Measurements from ENCODE around the gene ZNF615. TPM values are rescaled to one million over a fixed set of nuclear protein-coding genes. Genes with fewer than 3 reads are reported as not detected.

Gene ZNF615
- total RNA-seq, 1 experiment from 2014 or later, result 11.3 TPM

DNA sequence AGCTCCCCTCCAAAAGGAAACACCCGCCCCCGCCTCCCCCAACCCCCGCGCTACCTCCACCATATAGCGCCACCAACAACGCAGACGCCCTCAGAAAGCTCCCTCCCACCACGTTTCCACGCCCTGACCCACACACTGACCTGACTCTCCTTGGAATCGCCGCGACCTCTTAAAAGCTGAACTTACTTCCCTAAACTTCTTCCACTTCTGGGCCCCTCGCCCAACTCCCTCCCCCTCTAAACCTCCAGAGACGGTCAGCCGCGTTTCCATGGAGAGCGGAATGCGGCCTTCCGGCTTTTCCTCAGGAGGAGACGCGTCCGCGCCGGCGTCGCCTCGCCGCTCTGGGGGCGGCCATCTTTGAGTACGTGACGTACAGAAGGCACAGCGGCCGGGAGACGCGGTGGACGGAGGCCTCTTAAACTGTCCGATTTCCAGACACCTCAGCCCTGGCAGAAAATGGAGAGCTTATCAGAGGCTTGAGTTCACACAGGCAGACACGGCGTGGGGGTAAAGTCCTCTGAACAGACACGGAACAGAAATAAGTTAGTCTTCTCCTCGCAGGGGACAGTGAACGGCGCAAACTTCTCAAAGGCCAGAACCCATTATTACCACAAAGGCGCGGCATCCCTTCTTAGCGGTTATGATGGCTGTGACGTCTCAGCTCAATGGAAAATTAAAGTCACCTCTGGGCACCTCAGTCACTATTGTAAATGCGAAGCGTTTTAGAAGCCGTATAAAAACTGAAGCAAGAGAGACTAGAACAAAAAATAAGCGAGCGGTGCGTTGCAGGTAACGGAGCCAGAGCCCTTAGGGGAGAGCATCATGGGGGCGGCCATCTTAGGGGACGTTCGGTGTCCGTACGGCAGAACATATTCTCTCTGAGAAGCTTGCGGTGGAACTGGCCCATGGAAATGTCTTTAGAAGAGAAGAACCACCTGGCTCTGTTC, 40.8 kb upstream of the ZNF615 start, which contains the start of gene ZNF432:
TSS of gene ZNF432 (minus strand) at position 284 of the 947 bp plus-strand sequence. CDS start 1,970 bp downstream, outside the sequence.
- H2AK5ac ChIP-seq (ENCODE audit: insufficient read length, low read length), result no peak within 1 kb of the TSS
- peak within 1 kb of the TSS; percentile 99 for H2AFZ ChIP-seq (ENCODE audit: low read length)
- no peak within 1 kb of the TSS for H2BK12ac ChIP-seq (ENCODE audit: insufficient read length, low read depth, low read length)
- H3K79me2 ChIP-seq (ENCODE audit: insufficient read depth, low read length), result no peaks in the 10 kb centered on the region
- H4K20me1 ChIP-seq (ENCODE audit: control insufficient read depth, insufficient read depth, insufficient read length), result no peaks in the 10 kb centered on the region
- H3K4me1 ChIP-seq (ENCODE audit: insufficient read depth, low read length), result no peaks in the 10 kb centered on the region
- peak within 1 kb of the TSS; percentile 88 for H3K18ac ChIP-seq (ENCODE audit: insufficient read length, low read depth, low read length)
- H3K4me3 Mint-ChIP-seq, result peak within 1 kb of the TSS; percentile 94
- peak within 1 kb of the TSS; percentile 96 for H3K9ac ChIP-seq (ENCODE audit: extremely low read depth, insufficient read length, low read length)
- no peak within 1 kb of the TSS for H4K5ac ChIP-seq (ENCODE audit: insufficient read length, low read depth, low read length)
- no peak within 1 kb of the TSS for H2BK20ac ChIP-seq (ENCODE audit: low read depth, low read length, poor library complexity, severe bottlenecking)
- peak within 1 kb of the TSS; percentile 93; the same call in 1 of the 2 replicates for H3K14ac ChIP-seq (ENCODE audit: insufficient read depth, low read length)
- H3K36me3 Mint-ChIP-seq (ENCODE audit: insufficient read depth in 1 of 3, low read depth in 3 of 3), result peaks cover 20 to 47% (median 38%) of the 10 kb centered on the region in 3 experiments
- peaks cover 23 to 38% of the 10 kb centered on the region in 2 experiments for H3K9me3 Mint-ChIP-seq
- no peaks in the 10 kb centered on the region for H3K79me1 ChIP-seq (ENCODE audit: insufficient read depth, low read depth, low read length, poor library complexity, severe bottlenecking)
- H3K4me1 Mint-ChIP-seq, result peaks cover 9 to 12% of the 10 kb centered on the region in 2 experiments; a peak in 3 of 4 replicates
- H3K27ac Mint-ChIP-seq, result peak within 1 kb of the TSS; percentile 99 to 100 (median 100)
- peak within 1 kb of the TSS; percentile 80 for H3K4me2 ChIP-seq (ENCODE audit: insufficient read depth, insufficient read length, low read length)
- H3K4ac ChIP-seq (ENCODE audit: low read depth, low read length), result no peak within 1 kb of the TSS; the same call in 1 of the 2 replicates
- no peak within 1 kb of the TSS for H3K23ac ChIP-seq (ENCODE audit: insufficient read length, low read depth, low read length)
- H3K23me2 ChIP-seq (ENCODE audit: insufficient read length, low read depth, low read length, poor library complexity, severe bottlenecking), result peaks cover 5% of the 10 kb centered on the region
- no peak within 1 kb of the TSS for H3K56ac ChIP-seq (ENCODE audit: insufficient read length, low read depth, low read length)
- TF ChIP-seq, protein P1, sequence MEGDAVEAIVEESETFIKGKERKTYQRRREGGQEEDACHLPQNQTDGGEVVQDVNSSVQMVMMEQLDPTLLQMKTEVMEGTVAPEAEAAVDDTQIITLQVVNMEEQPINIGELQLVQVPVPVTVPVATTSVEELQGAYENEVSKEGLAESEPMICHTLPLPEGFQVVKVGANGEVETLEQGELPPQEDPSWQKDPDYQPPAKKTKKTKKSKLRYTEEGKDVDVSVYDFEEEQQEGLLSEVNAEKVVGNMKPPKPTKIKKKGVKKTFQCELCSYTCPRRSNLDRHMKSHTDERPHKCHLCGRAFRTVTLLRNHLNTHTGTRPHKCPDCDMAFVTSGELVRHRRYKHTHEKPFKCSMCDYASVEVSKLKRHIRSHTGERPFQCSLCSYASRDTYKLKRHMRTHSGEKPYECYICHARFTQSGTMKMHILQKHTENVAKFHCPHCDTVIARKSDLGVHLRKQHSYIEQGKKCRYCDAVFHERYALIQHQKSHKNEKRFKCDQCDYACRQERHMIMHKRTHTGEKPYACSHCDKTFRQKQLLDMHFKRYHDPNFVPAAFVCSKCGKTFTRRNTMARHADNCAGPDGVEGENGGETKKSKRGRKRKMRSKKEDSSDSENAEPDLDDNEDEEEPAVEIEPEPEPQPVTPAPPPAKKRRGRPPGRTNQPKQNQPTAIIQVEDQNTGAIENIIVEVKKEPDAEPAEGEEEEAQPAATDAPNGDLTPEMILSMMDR (conservative IDR thresholded peaks at IDR 0.05), result no peak
- H3K27me3 ChIP-seq (ENCODE audit: insufficient read depth, low read length), result no peaks in the 10 kb centered on the region
- H4K8ac ChIP-seq (replicated peaks; ENCODE audit: insufficient read length, low read depth, low read length), result no peak within 1 kb of the TSS
- WGBS (ENCODE audit: extremely low coverage, insufficient read length, low lambda C conversion rate), result no CpG with 5 or more reads among the region's 60 CpGs
- no peaks in the 10 kb centered on the region; the same call in 1 of the 2 replicates for H3K27me3 Mint-ChIP-seq (ENCODE audit: low read depth)
- H2BK15ac ChIP-seq (ENCODE audit: low read depth, low read length), result no peak within 1 kb of the TSS
- peak within 1 kb of the TSS; percentile 8 for H3K27ac ChIP-seq (ENCODE audit: insufficient read length, low read depth, low read length)
- no peak within 1 kb of the TSS for H4K91ac ChIP-seq (ENCODE audit: insufficient read length, low read depth, low read length)
- peak; percentile 97 for DNase-seq
- no peak within 1 kb of the TSS for H2BK5ac ChIP-seq (ENCODE audit: insufficient read length, low read length)
- no peak within 1 kb of the TSS for H3T11ph ChIP-seq (ENCODE audit: low read length)
- H3K9me3 ChIP-seq (ENCODE audit: control insufficient read depth, low read depth, low read length), result no peaks in the 10 kb centered on the region
- H2BK120ac ChIP-seq (ENCODE audit: low read depth, low read length, poor library complexity, severe bottlenecking), result no peak within 1 kb of the TSS

All from H9 (cell line).